Esophagus muscularis mucosa (tissue), 3 donors: Measurements from ENCODE around the gene ATL3.

Experiments used
- POLR2A ChIP-seq: fragments of 450-650 bp; IDR thresholded peaks from one replicate; pipeline ENCODE4 v1.6.1; 2017; ENCODE audit warnings: antibody characterized with exemption, moderate library complexity, mild to moderate bottlenecking, low read depth
- TF ChIP-seq, protein P1 (sequence below), 3 experiments: fragments of 200-600 bp in 2 of 3; fragments of 450-650 bp in 1 of 3; sonication (generic) in 2 of 3; IDR thresholded peaks; one replicate each; pipeline ENCODE4 v1.5.1; 2017 to 2019; ENCODE audit warnings: antibody characterized with exemption in 3 of 3, mild to moderate bottlenecking in 2 of 3, moderate library complexity in 1 of 3

- TF ChIP-seq POLR2A: no peak
- TF ChIP-seq, protein P1, sequence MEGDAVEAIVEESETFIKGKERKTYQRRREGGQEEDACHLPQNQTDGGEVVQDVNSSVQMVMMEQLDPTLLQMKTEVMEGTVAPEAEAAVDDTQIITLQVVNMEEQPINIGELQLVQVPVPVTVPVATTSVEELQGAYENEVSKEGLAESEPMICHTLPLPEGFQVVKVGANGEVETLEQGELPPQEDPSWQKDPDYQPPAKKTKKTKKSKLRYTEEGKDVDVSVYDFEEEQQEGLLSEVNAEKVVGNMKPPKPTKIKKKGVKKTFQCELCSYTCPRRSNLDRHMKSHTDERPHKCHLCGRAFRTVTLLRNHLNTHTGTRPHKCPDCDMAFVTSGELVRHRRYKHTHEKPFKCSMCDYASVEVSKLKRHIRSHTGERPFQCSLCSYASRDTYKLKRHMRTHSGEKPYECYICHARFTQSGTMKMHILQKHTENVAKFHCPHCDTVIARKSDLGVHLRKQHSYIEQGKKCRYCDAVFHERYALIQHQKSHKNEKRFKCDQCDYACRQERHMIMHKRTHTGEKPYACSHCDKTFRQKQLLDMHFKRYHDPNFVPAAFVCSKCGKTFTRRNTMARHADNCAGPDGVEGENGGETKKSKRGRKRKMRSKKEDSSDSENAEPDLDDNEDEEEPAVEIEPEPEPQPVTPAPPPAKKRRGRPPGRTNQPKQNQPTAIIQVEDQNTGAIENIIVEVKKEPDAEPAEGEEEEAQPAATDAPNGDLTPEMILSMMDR (IDR thresholded peaks at IDR 0.05): no peak
Measured at GRCh38 chr11:63719001-63719400, 47.8 kb upstream of the ATL3 start.
